NCI-H187 (cell line): ENCODE measurements around the gene ABR.
A peak's percentile ranks its signal among the peaks of the same experiment; 100 is the strongest.
"Not testable (repeated sequence)": the region's sequence is repeated elsewhere in the genome, so short reads cannot be mapped to it uniquely, and the experiment has no call there.

Experiments
- DNase-seq, 2 experiments: peaks; one replicate each; lab custom pipeline; 2025; lab: John Stamatoyannopoulos, UW

ABR gene

GRCh38 chr17:1095090-1095852 lies 84.5 kb downstream of the ABR start:
- DNase-seq: no peak

GRCh38 chr17:1094591-1094990 lies 85.2 kb downstream of the ABR start:
- no peak for DNase-seq

- DNase-seq: no peak
These were observed 87.9 kb downstream of the ABR start for GRCh38 chr17:1091900-1092299.

- DNase-seq: no peak
These were observed 88.6 kb downstream of the ABR start for GRCh38 chr17:1091190-1091534.

- DNase-seq: no peak
These were observed 89.2 kb downstream of the ABR start for GRCh38 chr17:1090465-1091189.

GRCh38 chr17:1089915-1090314 lies 89.9 kb downstream of the ABR start:
- no peak for DNase-seq

GRCh38 chr17:1087381-1088241 lies 92.2 kb downstream of the ABR start:
- DNase-seq: peak in 1 of 2 experiments; percentile 56

- no peak for DNase-seq
These were observed 96.2 kb downstream of the ABR start for GRCh38 chr17:1083451-1084187.

GRCh38 chr17:1082579-1082978 lies 97.2 kb downstream of the ABR start:
- no peak for DNase-seq

- DNase-seq: peak; percentile 21 to 44
These were observed 100.8 kb downstream of the ABR start for GRCh38 chr17:1078831-1079561.

- DNase-seq: no peak
These were observed 101.6 kb downstream of the ABR start for GRCh38 chr17:1077986-1078711.

- DNase-seq: peak; percentile 18 to 27
These were observed 102.2 kb downstream of the ABR start for GRCh38 chr17:1077581-1077985.

- DNase-seq: no peak
These were observed 102.8 kb downstream of the ABR start for GRCh38 chr17:1076982-1077302.

GRCh38 chr17:1076299-1076981 lies 103.3 kb downstream of the ABR start:
- DNase-seq: no peak

GRCh38 chr17:1074886-1075605 lies 104.7 kb downstream of the ABR start:
- DNase-seq: no peak

GRCh38 chr17:1073963-1074625 lies 105.7 kb downstream of the ABR start:
- DNase-seq: not testable (repeated sequence)

- DNase-seq: no peak
These were observed 106.4 kb downstream of the ABR start for GRCh38 chr17:1073241-1073962.

- DNase-seq: no peak
These were observed 107.2 kb downstream of the ABR start for GRCh38 chr17:1072551-1072961.
